HG03066 (cell line): ENCODE results near the gene TEX2.

ENCODE experiments used
- ATAC-seq: cut with Tn5 transposase; IDR thresholded peaks from one replicate; pipeline ENCODE4 v1.9.1; 2021; ENCODE audit warnings: low read depth; ENCODE audit not compliant: unreplicated experiment

Gene TEX2

DNA sequence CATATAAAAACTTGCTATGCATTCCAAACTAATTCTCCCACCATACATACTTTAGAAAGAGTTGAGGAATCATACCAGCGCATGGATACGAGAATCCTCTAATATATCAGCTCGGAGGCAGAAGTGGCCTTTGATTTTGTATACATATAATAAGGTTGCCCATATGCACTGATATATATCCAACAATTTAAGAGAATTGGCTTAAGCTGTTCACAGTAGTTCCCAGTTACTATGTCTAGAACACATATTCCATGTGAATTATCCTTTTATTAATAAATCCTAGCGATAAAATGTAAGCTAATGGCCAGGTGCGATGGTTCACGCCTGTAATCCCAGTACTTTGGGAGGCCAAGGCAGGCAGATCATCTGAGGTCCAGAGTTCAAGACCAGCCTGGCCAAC lies 113.9 kb downstream of the TEX2 start:
- ATAC-seq = no peak

DNA sequence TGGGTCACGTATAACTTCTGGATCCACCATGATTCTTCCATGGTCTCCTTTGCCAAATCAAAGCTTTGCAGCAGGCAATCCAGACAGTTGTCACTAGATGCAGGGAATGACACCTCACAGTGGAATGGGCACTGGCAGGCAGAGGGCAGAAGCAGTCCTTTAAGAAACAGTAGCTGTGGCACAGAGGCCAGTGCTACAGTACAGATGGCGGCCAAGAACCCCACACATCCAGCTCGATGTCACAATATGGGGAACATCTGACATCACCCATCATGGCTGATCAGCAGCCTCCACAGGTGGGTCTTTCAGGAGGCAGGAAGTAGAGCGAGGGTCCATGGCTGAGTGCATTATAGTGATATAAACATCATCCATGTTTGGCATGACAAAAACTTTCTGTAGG lies 114.4 kb downstream of the TEX2 start:
- ATAC-seq = no peak

DNA sequence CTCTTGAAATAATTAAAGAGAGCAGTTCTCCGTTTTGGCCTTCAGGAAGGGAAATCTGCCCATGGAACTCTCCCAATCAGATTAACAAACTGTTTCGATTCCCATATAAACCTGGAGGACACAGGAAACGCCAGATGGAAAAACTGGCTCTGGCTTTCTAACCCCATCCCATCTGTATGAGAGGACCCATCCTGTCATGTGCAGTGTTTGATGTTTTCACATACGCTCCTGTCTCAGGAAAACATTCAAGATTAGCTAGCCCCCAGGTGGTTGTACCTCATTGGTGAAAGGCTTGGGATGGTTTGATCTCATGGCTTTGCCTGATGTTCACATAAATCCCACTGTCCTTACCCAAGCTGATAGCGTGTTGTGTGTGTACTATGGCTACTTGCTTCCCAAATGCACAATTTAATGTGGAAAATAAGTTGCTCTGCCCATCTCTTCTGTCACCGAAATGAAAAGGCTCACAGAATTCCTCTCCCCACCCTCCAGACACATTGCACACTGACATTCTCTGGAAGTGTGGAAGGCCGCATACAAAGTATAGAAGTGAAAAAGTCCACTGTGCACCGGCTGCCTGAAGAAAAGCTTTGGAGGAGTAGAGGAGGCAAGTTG lies 114.9 kb downstream of the TEX2 start:
- no peak for ATAC-seq

DNA sequence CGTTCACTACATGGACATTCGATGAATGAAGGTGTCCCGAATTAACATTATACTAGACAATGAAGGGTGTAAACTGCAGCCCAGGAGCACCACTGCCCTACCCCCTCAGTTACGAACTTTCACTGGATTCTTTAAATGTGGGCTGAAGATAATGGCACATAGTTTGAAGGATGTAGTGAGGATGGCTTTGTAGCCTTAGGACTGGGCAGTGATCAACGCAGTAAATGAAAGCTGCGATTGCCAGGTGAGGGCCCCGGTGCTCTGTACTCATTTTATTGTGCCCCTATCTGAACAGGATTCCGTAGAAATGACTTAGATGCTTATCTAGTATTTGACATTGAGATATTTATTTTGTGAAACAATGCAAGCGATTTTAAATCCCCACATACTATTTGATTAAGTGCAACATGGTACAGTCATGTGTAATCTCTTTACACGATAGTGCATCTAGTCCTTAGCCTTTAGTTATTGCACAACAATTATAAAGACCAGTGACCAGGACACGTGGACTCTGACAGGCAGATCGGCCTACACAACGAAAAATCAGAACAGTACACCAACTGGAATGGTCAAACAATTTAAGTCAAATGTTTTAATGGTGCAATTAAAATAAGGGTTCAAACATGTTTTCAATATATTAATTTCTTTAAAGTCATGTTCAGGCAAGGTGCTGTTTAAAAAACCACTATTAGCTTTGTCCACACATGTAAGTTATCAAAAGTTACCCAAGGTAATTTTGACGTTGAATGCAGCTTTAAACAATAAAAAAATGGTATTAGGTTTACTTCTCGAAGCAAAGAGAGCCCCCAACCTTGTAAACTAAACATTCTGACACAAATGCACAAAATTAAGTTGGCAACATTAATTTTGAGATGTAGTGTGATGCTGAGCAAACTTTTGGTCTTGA lies 115.7 kb downstream of the TEX2 start:
- ATAC-seq = no peak

DNA sequence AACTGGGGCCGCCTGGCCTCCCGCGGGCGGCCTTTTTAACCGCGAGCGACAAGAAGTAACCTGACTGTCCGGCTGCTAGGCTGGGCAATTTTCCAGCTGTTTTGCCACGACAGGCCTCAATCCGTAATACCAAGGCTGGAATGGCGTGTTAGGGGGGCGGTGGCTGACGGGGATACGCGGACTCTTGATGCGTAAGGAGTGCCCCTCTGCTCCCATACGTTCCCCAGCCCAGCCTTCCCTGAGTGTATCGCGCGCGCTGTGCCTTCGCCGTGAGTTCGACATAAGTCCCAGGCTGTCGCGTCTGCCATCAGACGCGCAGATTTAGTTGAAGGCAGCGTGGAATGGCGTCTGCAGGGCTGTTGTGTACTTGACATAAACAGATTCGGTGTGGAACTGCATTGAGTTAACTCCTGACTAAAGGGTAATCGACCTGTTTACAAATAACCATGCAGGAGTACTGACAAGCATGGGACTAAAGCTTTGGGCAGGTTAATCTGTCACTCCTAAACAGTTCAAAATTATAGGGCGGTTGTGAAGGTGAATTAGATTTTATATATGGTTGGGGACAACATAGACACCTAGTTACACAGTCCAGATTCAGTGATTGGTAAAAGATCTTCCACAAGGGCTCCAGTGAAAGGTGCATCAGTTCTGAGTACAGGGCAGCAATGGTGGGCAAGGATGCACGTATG lies 116.5 kb downstream of the TEX2 start:
- peak; percentile 15 for ATAC-seq

DNA sequence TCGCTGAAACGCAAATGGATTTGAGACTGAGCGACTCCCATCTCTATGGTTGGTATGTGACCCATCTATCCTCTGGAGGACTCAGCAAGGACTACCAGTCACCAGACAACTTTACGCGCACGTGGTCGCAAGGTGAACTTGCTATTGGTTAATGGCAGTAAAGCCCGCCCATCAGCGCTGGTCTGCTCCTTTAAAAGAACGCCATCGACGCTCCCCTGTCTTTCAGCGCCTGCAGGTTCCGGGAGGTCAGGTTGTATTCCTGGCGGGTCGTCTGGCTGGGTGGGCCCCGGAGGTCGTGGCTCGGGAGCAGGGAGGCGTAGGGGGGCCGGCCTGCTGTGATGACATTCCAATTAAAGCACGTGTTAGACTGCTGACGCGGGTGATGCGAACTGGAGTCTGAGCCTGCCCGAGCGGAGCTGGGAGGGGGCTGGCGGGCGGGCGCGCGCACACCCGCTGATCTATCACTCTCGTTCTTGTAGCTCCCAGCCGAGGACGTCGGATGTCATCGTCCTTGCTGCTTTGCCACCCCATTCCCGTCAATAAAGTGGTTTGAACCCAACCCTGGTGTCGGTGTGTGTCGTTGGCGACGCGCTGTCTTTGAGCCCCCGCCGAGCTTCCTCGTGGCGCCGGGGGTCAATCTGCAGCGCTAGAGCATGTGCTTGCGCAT lies 117.2 kb downstream of the TEX2 start:
- ATAC-seq = peak; percentile 91

DNA sequence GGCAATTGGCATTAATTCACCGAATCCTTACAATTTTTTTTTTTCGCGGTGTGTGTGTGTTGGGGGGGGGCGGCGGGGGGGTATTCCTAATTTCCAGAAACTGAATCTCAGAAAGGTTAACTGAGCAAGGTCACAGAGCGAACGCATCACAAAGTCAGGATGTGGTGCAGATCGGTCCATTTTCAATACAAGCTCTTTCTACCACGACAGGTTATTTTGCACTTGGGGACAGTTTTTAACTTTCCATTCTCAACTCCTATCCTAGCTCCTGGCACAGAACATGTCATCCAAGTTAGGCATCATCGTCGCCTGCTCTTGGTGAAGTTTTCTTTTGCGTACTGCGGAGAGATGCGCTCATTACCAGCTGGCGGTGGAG lies 117.7 kb downstream of the TEX2 start:
- ATAC-seq = no peak

DNA sequence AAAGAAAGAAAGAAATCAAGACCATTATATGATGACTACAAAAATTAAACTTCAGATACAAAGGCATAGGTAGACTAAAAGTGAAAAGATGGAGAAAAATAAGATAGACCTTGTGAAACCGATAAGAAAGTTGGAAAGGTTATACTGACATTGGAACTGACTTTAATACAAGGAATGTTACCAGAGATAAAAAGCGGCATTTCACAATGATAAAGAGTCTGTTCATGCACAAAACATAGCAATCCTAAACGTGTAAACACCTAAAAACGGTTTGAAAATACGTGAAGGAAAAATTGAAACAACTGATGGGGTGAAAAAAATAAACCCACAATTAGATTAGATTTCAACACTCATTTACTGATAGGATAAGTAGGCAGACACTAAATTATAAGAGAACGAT lies 123.5 kb downstream of the TEX2 start:
- ATAC-seq = no peak

DNA sequence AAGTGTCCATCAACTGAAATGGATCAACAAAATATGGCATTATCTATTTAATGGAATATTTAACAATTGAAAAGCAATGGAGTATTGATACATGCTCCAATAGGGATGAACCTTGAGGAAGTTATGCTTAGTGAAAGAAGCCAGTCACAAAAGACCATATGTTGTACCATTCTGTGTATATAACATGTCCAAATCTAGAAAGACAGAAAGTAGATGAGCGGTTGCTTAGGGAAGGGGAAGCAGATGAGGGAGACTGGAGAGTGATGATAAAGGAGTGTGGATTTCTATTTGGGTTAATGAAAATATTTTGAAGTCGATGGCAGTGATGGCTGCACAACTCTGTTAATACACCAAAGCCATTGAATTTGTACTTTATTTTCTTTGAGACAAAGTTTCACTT lies 124.6 kb downstream of the TEX2 start:
- ATAC-seq = no peak

DNA sequence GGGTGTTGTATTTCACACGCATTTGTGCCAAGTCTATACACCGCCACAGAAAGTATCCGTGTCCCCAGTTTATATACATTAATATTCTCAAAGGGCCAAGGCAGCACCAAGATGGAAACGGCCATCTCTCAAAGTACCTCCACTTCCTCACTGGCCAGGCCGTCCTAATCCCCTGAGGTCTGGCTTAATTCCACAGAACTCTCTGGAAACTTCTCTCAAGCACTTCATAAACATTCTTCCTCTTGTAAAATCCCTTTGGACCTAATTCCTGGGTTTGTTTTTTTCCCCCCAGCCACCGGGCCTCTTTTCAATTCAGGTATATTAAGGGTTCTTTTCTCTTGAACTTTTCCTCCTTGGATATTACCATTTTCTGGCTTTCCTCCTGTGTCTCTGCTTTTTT lies 128.1 kb downstream of the TEX2 start:
- ATAC-seq = no peak

DNA sequence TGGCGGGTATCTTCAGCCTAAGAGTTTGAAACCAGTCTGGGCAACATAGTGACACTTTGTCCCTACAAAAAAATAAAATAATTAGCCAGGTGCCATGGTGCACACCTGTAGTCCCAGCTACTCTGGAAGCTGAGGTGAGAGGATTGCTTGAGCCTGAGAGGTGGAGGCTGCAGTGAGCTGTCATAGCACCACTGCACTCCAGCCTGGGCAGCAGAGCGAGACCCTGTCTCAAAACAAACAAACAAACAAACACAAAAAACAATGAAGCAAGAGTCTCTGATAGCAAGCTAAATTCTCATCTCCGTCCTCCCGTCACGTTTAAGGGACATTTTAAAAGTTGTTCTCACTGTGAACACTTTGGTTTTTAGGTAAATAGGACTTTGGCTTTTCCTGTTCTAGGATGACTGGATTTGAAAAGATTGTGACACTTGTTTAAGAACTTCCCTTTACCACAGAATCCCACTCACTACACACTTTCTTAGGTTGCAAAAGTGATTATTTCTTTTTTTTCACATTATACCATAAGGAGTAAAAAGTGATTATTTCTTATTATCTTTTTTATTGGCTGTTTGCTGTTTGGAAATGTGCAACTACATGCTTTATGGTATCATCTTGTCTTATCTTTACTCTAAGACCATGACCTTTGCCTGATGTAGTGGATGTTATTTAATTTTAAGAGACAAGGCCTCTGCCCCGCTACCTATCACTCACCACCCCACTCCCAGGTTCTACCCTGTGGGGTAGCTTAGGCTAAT lies 128.7 kb downstream of the TEX2 start:
- no peak for ATAC-seq

DNA sequence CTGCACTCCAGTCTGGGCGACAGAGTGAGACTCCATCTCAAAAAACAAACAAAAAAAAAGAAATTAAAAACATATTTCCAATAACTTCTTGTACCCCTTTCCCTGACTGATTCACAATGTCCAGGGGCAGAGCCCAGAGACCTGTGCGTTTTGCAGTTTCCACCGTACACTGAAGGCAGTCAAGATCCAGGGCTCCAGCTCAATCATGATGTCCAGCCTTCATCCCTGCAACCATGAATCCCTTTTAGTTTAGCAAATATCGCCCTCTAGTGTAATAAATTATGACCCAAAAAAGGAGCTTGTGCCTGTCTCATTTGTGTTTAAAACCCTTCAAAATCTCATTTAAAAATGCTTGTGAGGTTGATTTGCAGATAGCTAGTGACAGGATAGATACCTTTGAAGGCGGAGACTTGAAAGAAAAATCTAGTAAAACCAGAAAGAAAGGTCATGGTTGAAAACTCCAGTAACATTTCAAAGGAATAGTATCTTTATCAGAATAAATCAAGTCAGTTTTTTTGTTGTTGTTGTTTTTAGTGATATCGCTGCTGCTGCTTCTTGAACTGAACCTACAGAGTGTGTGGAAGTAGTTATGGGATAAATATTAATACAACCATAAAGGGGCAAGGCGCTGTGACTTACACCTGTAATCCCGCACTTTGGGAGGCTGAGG lies 129.4 kb downstream of the TEX2 start:
- no peak for ATAC-seq

DNA sequence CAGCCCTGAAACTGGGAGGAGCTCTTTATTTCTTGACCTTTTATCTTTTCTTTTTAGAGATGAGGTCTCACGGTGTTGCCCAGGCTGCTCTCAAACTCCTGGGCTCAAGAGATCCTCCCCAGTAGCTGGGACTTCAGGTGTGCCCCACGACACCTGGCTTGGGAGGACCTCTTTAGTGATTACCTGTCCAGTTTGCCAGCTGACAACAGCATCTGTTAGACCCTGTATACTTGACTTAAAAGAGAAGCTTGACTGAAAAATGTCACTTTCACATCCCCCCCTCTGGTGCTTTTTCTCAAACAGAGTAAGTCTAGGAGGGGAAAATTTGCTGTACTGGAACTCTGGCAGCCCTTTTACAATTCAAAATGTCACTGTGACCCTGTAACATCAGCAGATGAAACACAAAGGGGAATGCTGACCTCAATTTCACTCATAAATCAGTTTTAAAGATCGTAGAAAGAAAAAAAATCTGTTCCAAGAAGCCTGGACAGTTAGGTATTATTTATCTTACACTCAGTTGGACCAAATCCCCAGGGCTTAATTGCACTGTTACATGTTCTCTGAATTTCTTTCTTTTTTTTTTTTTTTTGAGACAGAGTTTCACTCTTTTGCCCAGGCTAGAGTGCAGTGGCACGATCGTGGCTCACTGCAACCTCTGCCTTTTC lies 131.3 kb downstream of the TEX2 start:
- no peak for ATAC-seq

DNA sequence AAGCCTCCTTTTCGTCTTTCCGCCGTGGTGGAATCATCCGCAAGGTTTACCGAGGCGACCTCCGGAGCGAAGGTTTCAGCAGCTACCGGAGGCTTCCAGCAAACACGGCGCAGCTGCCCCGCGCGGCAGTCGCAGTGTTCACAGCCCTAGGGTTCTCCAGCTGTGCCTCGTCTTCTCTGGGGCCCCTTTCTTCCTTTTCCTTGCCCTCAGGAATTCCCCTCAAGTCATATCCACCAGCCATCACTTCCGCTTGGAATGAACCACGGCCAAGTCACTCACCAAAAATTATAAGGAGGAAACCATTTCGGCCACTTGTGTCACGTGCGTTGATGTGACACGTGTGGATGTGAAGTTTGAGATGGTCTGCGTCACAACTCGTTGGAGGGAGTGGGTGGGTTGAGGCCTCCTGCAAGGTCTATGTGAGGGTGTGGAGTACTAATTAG lies 132.5 kb downstream of the TEX2 start:
- peak; percentile 25 for ATAC-seq

DNA sequence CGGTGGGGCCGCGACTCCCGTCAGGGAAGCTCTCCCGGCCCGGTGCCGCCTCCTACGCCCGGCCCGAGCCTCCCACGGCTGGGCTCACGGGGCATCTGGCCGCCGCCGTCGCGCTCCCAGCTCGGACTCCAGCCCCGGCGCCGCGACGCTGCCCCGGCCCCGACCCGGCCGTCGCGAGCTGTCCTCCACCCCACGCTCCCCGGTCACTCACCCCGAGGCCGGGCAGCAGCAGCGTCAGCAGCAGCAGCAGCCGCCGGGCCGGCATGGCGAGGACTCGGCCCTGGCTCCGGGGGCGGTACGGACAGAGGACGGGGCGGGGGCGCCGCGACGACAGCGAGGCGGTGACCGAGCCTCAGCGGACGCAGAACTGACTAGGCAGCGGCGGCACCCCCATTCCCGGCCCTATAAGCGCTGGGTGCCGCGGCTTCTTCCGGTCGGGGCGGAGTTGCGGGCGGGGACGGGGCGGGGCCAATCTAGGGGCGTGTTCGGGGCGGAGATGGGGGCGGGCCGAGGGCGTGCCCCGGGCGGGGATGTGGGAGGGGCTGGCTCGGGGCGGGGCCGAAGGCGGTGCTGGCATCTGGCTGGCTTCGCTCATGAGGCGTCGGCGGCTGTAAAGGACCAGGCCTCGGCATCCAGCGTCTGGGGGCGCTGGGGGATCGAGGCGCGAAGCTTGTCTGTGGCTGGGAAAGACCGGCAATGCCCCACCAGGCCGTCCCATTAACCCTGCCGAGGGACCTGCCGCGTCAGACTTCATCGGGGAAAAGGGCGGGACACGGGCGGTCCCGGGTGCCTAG lies 133.1 kb downstream of the TEX2 start, which contains the start of gene ERN1:
TSS of gene ERN1 (minus strand) at position 380 of the 794 bp plus-strand sequence. CDS start at position 265, 115 bp downstream.
- peak; percentile 74 for ATAC-seq

DNA sequence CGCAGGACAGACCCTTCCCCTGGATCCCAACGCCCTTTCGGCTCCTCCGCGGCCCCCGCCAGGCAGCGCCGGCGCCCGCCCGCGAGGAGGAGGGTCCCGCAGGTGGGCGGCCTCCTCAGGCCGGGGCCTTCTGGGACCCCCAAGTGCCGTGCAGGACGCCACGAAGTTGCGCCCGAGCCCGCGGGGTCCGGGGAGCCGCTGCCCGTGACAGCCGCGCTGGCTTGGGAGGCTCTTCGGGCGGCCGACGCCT lies 133.6 kb downstream of the TEX2 start:
- ATAC-seq = peak; percentile 13

DNA sequence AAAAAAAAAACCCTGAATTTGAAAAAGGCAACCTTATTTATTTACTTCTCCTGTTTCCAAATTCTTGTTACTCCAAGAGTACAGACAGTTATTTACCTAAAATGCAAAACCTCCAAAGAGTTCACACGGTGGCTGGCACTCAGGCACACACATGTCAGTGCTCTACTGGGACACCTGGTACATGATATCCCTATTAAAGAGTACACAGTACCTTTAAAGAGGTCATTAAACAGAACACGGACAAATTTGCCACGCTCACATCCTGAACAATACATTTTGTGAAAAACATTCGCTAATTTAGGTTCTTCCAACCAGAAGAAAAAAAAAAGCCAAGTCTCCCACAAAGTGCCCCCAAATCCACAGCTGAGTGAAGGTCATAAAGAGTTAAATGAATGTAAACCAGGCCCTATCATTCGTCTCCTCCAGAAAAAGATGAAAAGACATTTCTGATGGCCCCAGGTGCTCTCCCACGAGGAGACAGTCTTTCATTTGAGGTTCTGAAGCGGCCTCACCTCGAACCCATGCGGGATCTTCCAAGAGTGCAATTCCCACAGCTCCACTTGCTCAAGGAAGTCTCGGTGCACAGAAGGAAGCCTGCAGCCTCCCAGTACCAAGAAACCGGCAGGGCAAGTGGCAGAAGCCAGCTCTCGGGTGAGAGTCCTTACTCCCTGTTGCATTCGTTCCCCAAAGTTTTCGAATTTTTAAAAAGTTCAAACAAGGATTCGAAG lies 134.1 kb downstream of the TEX2 start:
- ATAC-seq = no peak

DNA sequence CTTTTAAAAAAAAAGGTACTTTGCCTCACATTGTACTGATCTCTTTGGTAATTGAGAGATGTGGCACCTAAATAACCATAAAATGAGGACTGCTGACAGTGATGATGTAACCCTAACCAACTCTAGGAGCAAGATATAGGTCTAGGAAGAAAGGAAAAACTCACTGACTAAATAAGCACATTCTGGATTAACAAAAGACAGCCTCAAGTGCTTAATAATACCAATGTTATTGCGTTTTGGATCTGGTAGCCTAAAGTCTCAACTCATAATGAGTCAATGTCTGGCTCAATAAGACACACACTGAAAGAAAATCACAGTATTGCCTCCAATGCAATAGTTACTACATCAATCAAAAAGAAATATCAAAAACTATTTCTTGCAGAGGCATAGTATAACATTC lies 136.1 kb downstream of the TEX2 start:
- ATAC-seq = no peak
